K562 (cell line): Measurements from ENCODE around the gene ADGRB3. TPM values are rescaled to one million over a fixed set of nuclear protein-coding genes. Genes with fewer than 3 reads are reported as not detected.

Experiments
- BACH1 ChIP-seq: fragments of 200-800 bp; sonication (Bioruptor generic); IDR thresholded peaks from 2 replicates; pipeline ENCODE4 v1.6.1; 2016; ENCODE audit warnings: missing genetic modification characterization, missing compliant biosample characterization
- BRD9 ChIP-seq: fragments of 450-650 bp; IDR thresholded peaks from 2 replicates; pipeline ENCODE4 v1.6.1; 2018; ENCODE audit warnings: low read depth; ENCODE audit not compliant: partially characterized antibody
- MAFF ChIP-seq: IDR thresholded peaks from 2 replicates; pipeline ENCODE4 v1.6.1; 2012; ENCODE audit warnings: low read length, improper control_type of control experiment
- MAFG ChIP-seq: fragments of 450-650 bp; conservative IDR thresholded peaks from 2 replicates; pipeline ENCODE4 v1.6.1; 2016; ENCODE audit warnings: missing genetic modification characterization, missing compliant biosample characterization
- MYC ChIP-seq, 2 experiments: fragments of 250-450 bp in 1 of 2; sonication (Bioruptor Pico) in 1 of 2; IDR thresholded peaks; 2 replicates each; pipeline versions ENCODE4 v1.5.1 to v1.6.1; 2012 to 2021; ENCODE audit warnings: low read depth in 2 of 2, borderline replicate concordance in 1 of 2, improper control_type of control experiment in 1 of 2, low read length in 1 of 2, mild to moderate bottlenecking in 1 of 2, moderate library complexity in 1 of 2
- NCOA4 ChIP-seq: fragments of 450-650 bp; IDR thresholded peaks from 2 replicates; pipeline ENCODE4 v1.6.1; 2018; ENCODE audit warnings: mild to moderate bottlenecking; ENCODE audit not compliant: partially characterized antibody
- RBBP5 ChIP-seq: fragments of 200-600 bp; sonication (generic); IDR thresholded peaks from 2 replicates; pipeline ENCODE4 v1.6.1; 2012; ENCODE audit warnings: borderline replicate concordance, mild to moderate bottlenecking, low read length, control low read depth, inconsistent platforms; ENCODE audit not compliant: insufficient read depth, poor library complexity, severe bottlenecking
- TAF1 ChIP-seq: IDR thresholded peaks from 2 replicates; pipeline ENCODE4 v1.6.1; 2011; ENCODE audit warnings: mild to moderate bottlenecking, low read length, moderate library complexity; ENCODE audit not compliant: insufficient read depth, control insufficient read depth, severe bottlenecking; ENCODE audit errors: extremely low read depth
- TGIF2 ChIP-seq: sonication (generic); formaldehyde crosslinking; IDR thresholded peaks from 2 replicates; pipeline ENCODE4 v1.8.1; 2022; ENCODE audit warnings: mild to moderate bottlenecking, missing genetic modification reagents, moderate library complexity
- ZNF696 ChIP-seq: fragments of 250-450 bp; sonication (Bioruptor Pico); conservative IDR thresholded peaks from 2 replicates; pipeline ENCODE4 v1.4.0; 2020; ENCODE audit warnings: mild to moderate bottlenecking, moderate library complexity
- polyA plus RNA-seq, 8 experiments: library from polyadenylated mRNA; depleted of rRNA in 4 of 8; stranded (reverse) in 5 of 8; unstranded in 3 of 8; fragments of >200 nt; fragmentation: Nextera tagmentation in 2 of 8; fragmentation: Illumina TruSeq in 1 of 8; extraction: Ambion mirVana in 2 of 8; extraction: Trizol in 1 of 8; gene quantifications; 2 replicates each; pipeline versions ENCODE4 v1.2.1 to v1.2.3, GENCODE V29; 2011 to 2014; ENCODE audit warnings: inconsistent platforms in 1 of 8, missing spikeins in 1 of 8
- total RNA-seq, 7 experiments: library from RNA; depleted of rRNA in 6 of 7; stranded (reverse); fragments of >200 nt in 6 of 7; fragmentation: Illumina TruSeq in 2 of 7; extraction: Trizol in 2 of 7; gene quantifications; 2 replicates each; pipeline versions ENCODE4 v1.2.1 to v1.2.3, GENCODE V29; 2011 to 2021; ENCODE audit warnings: low replicate concordance in 1 of 7
- TF ChIP-seq, protein P1 (sequence below), 3 experiments: fragments of 200-800 bp in 1 of 3; fragments of 250-450 bp in 1 of 3; fragments of 450-650 bp in 1 of 3; sonication (Bioruptor Pico) in 1 of 3; sonication (Bioruptor generic) in 1 of 3; formaldehyde crosslinking in 1 of 3; IDR thresholded peaks; 2 replicates each; pipeline versions ENCODE4 v1.6.1 to v1.8.0; 2016 to 2022; ENCODE audit warnings: mild to moderate bottlenecking in 2 of 3, missing genetic modification characterization in 2 of 3, missing compliant biosample characterization in 1 of 3, moderate library complexity in 1 of 3
- TF ChIP-seq, protein P2 (sequence below), 2 experiments: fragments of 450-650 bp in 1 of 2; sonication (generic) in 1 of 2; formaldehyde crosslinking in 1 of 2; IDR thresholded peaks in 1 of 2; conservative IDR thresholded peaks in 1 of 2; 2 replicates each; pipeline versions ENCODE4 v1.6.1 to v1.8.1; 2016 to 2023; ENCODE audit warnings: mild to moderate bottlenecking in 2 of 2, moderate library complexity in 2 of 2, inconsistent platforms in 1 of 2, missing genetic modification reagents in 1 of 2
- TF ChIP-seq, protein P3 (sequence below): sonication (generic); formaldehyde crosslinking; IDR thresholded peaks from 2 replicates; pipeline ENCODE4 v1.8.0; 2022; ENCODE audit warnings: mild to moderate bottlenecking, missing genetic modification reagents
- TF ChIP-seq, protein P4 (sequence below): sonication (generic); formaldehyde crosslinking; IDR thresholded peaks from 2 replicates; pipeline ENCODE4 v1.8.1; 2023; ENCODE audit warnings: mild to moderate bottlenecking, missing genetic modification reagents, moderate library complexity

Gene ADGRB3
- total and polyA plus RNA-seq, 9 of the 15 experiments (the other 6 are each of a cell fraction or from before 2014, with no cell fraction given) = 0.90 to 7.8 (median 2.4) TPM

DNA sequence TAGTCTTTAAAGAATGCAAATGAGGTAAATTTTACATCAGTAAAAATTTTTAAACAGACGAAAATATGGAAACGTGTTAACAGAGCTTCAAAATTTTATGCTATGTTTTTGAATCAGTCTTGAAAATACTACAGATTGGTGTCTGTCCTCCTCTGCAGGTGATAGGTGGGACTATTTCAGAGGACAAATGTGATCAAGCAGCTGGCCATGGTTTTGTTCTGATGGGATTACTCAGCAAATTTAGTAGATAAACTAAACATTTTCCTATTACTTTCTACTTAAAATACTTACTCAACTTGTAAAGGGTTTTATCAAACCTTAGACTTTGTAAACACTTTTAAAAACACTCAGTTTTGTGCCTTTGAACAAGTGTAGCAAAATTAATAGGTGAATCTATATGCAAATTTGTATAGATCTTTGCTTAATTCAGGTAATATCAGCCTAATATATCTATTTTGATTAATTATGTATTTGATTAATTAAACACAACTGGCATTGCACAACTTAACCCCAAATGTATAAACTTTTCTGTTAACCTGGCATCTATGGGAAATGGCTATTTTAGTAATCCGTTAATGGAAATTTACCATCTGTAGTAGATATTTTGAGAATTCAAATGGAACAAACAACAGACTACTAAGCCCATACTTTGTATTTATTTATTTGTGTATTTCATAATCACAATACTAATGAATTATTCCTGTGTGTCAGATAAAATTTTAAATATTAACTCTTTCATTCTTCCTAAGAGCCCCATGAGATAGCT is 22.5 kb downstream of the ADGRB3 start (continued):
- TF ChIP-seq, protein P1, sequence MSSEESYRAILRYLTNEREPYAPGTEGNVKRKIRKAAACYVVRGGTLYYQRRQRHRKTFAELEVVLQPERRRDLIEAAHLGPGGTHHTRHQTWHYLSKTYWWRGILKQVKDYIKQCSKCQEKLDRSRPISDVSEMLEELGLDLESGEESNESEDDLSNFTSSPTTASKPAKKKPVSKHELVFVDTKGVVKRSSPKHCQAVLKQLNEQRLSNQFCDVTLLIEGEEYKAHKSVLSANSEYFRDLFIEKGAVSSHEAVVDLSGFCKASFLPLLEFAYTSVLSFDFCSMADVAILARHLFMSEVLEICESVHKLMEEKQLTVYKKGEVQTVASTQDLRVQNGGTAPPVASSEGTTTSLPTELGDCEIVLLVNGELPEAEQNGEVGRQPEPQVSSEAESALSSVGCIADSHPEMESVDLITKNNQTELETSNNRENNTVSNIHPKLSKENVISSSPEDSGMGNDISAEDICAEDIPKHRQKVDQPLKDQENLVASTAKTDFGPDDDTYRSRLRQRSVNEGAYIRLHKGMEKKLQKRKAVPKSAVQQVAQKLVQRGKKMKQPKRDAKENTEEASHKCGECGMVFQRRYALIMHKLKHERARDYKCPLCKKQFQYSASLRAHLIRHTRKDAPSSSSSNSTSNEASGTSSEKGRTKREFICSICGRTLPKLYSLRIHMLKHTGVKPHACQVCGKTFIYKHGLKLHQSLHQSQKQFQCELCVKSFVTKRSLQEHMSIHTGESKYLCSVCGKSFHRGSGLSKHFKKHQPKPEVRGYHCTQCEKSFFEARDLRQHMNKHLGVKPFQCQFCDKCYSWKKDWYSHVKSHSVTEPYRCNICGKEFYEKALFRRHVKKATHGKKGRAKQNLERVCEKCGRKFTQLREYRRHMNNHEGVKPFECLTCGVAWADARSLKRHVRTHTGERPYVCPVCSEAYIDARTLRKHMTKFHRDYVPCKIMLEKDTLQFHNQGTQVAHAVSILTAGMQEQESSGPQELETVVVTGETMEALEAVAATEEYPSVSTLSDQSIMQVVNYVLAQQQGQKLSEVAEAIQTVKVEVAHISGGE (CRISPR knock-in tag; IDR thresholded peaks at IDR 0.05) = 0 out of 6 replicates have a peak, but pooled peaks of 1 of the 3 experiments have one; percentile 29
- TF ChIP-seq BRD9 (peak; percentile 32), ZNF696 (CRISPR knock-in tag) (no peak), TAF1 (no peak), NCOA4 (no peak), BACH1 (peak; percentile 64; the same call in 1 of the 2 replicates), MAFF (peak; percentile 78), MAFG (tag) (peak; percentile 88), RBBP5 (no peak), MYC (IDR thresholded peaks at IDR 0.05; ENCODE audit: low read depth, low read length) (no peak), MYC (CRISPR knock-in tag; IDR thresholded peaks at IDR 0.05; ENCODE audit: borderline replicate concordance, low read depth) (no peak), TGIF2 (CRISPR knock-in tag) (no peak)
- TF ChIP-seq, protein P2, sequence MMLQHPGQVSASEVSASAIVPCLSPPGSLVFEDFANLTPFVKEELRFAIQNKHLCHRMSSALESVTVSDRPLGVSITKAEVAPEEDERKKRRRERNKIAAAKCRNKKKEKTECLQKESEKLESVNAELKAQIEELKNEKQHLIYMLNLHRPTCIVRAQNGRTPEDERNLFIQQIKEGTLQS (IDR thresholded peaks at IDR 0.05) = no peak
- TF ChIP-seq, protein P2 (CRISPR knock-in tag; conservative IDR thresholded peaks at IDR 0.05) = no peak
- TF ChIP-seq, protein P3, sequence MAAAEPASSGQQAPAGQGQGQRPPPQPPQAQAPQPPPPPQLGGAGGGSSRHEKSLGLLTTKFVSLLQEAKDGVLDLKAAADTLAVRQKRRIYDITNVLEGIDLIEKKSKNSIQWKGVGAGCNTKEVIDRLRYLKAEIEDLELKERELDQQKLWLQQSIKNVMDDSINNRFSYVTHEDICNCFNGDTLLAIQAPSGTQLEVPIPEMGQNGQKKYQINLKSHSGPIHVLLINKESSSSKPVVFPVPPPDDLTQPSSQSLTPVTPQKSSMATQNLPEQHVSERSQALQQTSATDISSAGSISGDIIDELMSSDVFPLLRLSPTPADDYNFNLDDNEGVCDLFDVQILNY (CRISPR knock-in tag) = no peak
- TF ChIP-seq, protein P4, sequence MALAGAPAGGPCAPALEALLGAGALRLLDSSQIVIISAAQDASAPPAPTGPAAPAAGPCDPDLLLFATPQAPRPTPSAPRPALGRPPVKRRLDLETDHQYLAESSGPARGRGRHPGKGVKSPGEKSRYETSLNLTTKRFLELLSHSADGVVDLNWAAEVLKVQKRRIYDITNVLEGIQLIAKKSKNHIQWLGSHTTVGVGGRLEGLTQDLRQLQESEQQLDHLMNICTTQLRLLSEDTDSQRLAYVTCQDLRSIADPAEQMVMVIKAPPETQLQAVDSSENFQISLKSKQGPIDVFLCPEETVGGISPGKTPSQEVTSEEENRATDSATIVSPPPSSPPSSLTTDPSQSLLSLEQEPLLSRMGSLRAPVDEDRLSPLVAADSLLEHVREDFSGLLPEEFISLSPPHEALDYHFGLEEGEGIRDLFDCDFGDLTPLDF (CRISPR knock-in tag) = no peak
